Parathyroid adenoma (tissue), 2 donors: Measurements from ENCODE around the gene MRPS35.

Experiments used
- H2AFZ ChIP-seq: fragments of 300-600 bp; sonication (generic); one replicate; pipeline ENCODE4 v1.7.0; 2017; ENCODE audit warnings: antibody characterized with exemption, mild to moderate bottlenecking
- H3K27ac ChIP-seq: fragments of 300-600 bp; sonication (generic); one replicate; pipeline ENCODE4 v1.7.0; 2017
- H3K27me3 ChIP-seq: fragments of 300-600 bp; sonication (generic); one replicate; pipeline ENCODE4 v1.7.0; 2017; ENCODE audit warnings: low read length; ENCODE audit not compliant: control insufficient read depth, insufficient read depth
- H3K36me3 ChIP-seq: fragments of 300-600 bp; sonication (generic); one replicate; pipeline ENCODE4 v1.7.0; 2017; ENCODE audit warnings: low read length; ENCODE audit not compliant: control insufficient read depth, insufficient read depth
- H3K4me1 ChIP-seq: fragments of 300-600 bp; sonication (generic); one replicate; pipeline ENCODE4 v1.7.0; 2017; ENCODE audit warnings: control low read depth
- H3K4me2 ChIP-seq: fragments of 300-600 bp; sonication (generic); one replicate; pipeline ENCODE4 v1.7.0; 2017; ENCODE audit warnings: low read length
- H3K4me3 ChIP-seq: fragments of 300-600 bp; sonication (generic); one replicate; pipeline ENCODE4 v1.7.0; 2017; ENCODE audit warnings: low read depth, low read length
- H3K79me2 ChIP-seq: fragments of 300-600 bp; sonication (generic); one replicate; pipeline ENCODE4 v1.7.0; 2017; ENCODE audit warnings: control low read depth
- H3K9ac ChIP-seq: fragments of 300-600 bp; sonication (generic); one replicate; pipeline ENCODE4 v1.7.0; 2017; ENCODE audit warnings: mild to moderate bottlenecking
- H3K9me3 ChIP-seq: fragments of 300-600 bp; sonication (generic); one replicate; pipeline ENCODE4 v1.7.0; 2017; ENCODE audit warnings: low read length; ENCODE audit not compliant: control insufficient read depth
- CTCF ChIP-seq: fragments of 300-600 bp; sonication (generic); IDR thresholded peaks from one replicate; pipeline ENCODE4 v1.7.0; 2017; ENCODE audit warnings: antibody characterized with exemption, mild to moderate bottlenecking
- donor health status: primary hyperparathyroidism.

MRPS35 gene

GRCh38 chr12:27685274-27685673, 25.4 kb upstream of the MRPS35 start:
- no peaks in the 10 kb centered on the region for H3K36me3 ChIP-seq
- no peak overlapping the region for H3K9ac ChIP-seq
- H3K9me3 ChIP-seq, result no peaks in the 10 kb centered on the region
- H3K27ac ChIP-seq, result no peak overlapping the region
- no peak overlapping the region for H2AFZ ChIP-seq
- H3K4me1 ChIP-seq, result no peaks in the 10 kb centered on the region
- H3K4me2 ChIP-seq, result no peak overlapping the region
- H3K79me2 ChIP-seq, result no peaks in the 10 kb centered on the region
- no peak for TF ChIP-seq CTCF
- H3K27me3 ChIP-seq, result no peaks in the 10 kb centered on the region
- H3K4me3 ChIP-seq, result no peak overlapping the region

- Histone ChIP-seq H3K4me2 (no peak overlapping the region), H3K27me3 (no peaks in the 10 kb centered on the region), H3K79me2 (no peaks in the 10 kb centered on the region), H3K27ac (no peak overlapping the region), H2AFZ (no peak overlapping the region), H3K4me3 (no peak overlapping the region), H3K9me3 (no peaks in the 10 kb centered on the region), H3K4me1 (no peaks in the 10 kb centered on the region), H3K36me3 (no peaks in the 10 kb centered on the region), H3K9ac (no peak overlapping the region)
- no peak for TF ChIP-seq CTCF
Observed at GRCh38 chr12:27686147-27686546, 24.5 kb upstream of the MRPS35 start.

- Histone ChIP-seq H3K36me3 (no peaks in the 10 kb centered on the region), H3K27me3 (no peaks in the 10 kb centered on the region), H3K9ac (no peak overlapping the region), H2AFZ (no peak overlapping the region), H3K9me3 (no peaks in the 10 kb centered on the region), H3K4me2 (no peak overlapping the region), H3K4me3 (no peak overlapping the region), H3K4me1 (no peaks in the 10 kb centered on the region), H3K27ac (no peak overlapping the region), H3K79me2 (no peaks in the 10 kb centered on the region)
- no peak for TF ChIP-seq CTCF
Observed at GRCh38 chr12:27688671-27689070, 22.0 kb upstream of the MRPS35 start.

- no peak overlapping the region for H3K27ac ChIP-seq
- no peak for TF ChIP-seq CTCF
- H3K79me2 ChIP-seq, result no peaks in the 10 kb centered on the region
- no peak overlapping the region for H3K4me3 ChIP-seq
- no peaks in the 10 kb centered on the region for H3K27me3 ChIP-seq
- no peaks in the 10 kb centered on the region for H3K9me3 ChIP-seq
- no peak overlapping the region for H3K4me2 ChIP-seq
- H3K36me3 ChIP-seq, result no peaks in the 10 kb centered on the region
- H3K9ac ChIP-seq, result no peak overlapping the region
- H2AFZ ChIP-seq, result no peak overlapping the region
- H3K4me1 ChIP-seq, result no peaks in the 10 kb centered on the region
Observed at GRCh38 chr12:27689558-27690180, 21.0 kb upstream of the MRPS35 start.

GRCh38 chr12:27693403-27693802, 17.2 kb upstream of the MRPS35 start:
- no peak overlapping the region for H3K9ac ChIP-seq
- no peaks in the 10 kb centered on the region for H3K36me3 ChIP-seq
- H3K27ac ChIP-seq, result no peak overlapping the region
- H3K27me3 ChIP-seq, result no peaks in the 10 kb centered on the region
- no peak overlapping the region for H3K4me2 ChIP-seq
- no peak overlapping the region for H3K4me3 ChIP-seq
- TF ChIP-seq CTCF, result no peak
- no peak overlapping the region for H2AFZ ChIP-seq
- no peaks in the 10 kb centered on the region for H3K79me2 ChIP-seq
- no peaks in the 10 kb centered on the region for H3K4me1 ChIP-seq
- H3K9me3 ChIP-seq, result no peaks in the 10 kb centered on the region
